ENCODE results near the gene SECTM1.
"Not testable (repeated sequence)": the region's sequence is repeated elsewhere in the genome, so short reads cannot be mapped to it uniquely, and the experiment has no call there.

SECTM1 gene

GRCh38 chr17:82333279-82334171, at the start of gene SECTM1:
Gene SECTM1, minus strand, starts transcription at chr17:82333766. Its CDS starts 6,526 bp downstream, at chr17:82327240.
- no peak for DNase-seq

GRCh38 chr17:82382933-82383255, 49.3 kb upstream of the SECTM1 start:
- no peak for DNase-seq

GRCh38 chr17:82382220-82382932, 48.8 kb upstream of the SECTM1 start:
- not testable (repeated sequence) for DNase-seq

DNA sequence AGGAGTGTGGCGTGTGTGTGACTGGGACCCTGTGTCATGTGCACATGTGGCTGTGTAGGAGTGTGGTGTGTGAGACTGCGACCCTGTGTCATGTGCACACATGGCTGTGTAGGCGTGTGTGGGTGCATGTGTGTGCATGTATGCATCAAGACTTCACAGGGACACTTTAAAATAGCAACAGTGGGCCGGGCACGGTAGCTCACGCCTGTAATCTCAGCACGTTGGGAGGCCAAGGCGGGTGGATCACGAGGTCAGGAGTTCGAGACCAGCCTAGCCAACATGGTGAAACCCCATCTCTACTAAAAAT, 48.1 kb upstream of the SECTM1 start:
- not testable (repeated sequence) for DNase-seq

DNA sequence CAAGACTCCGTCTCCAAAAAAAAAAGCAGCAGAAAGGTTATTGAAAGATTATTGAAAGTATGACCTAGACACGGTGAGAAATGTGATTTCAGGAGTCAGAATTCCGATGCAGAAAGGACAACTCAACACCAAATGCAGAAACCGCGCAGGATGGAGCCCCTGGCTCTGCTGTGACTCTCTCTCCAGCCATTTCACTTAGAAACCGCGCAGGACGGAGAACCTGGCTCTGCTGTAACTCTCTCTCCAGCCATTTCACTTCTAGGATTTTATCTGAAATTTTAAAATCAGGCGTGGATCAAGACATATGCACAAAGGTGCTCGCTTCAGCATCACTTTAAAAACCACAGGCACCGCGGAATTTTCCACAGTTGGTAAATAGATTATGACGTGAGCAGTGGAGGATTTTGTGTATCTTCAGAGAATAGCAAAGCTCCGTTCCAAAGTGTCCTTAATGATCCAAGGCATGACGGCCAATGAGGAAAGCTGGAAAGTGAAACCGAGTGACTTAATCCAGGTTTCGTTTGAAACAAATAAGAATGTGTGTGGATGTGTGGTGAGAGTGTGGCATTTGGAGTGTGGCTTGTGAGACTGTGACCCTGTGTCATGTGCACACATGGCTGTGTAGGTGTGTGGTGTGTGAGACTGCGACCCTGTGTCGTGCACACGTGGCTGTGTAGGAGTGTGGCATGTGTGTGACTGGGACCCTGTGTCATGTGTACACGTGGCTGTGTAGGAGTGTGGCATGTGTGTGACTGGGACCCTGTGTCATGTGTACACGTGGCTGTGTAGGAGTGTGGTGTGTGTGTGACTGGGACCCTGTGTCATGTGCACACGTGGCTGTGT, 47.5 kb upstream of the SECTM1 start:
- no peak for DNase-seq

DNA sequence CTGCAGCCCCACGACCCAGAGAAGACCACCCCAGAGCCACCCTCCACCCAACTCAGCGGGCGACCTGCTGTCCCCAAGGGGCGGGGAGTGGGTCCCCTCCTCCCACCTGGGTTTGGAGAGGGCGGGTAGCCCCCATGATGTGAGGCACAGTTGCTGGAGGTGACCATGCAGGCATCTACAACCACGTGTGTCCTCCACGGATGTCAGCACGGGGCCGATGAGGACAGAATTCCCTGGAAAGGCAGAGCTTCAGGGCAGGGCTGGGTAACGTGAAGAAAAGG, 45.1 kb upstream of the SECTM1 start:
- DNase-seq, result no peak

GRCh38 chr17:82377924-82378740, 44.6 kb upstream of the SECTM1 start:
- DNase-seq, result no peak

DNA sequence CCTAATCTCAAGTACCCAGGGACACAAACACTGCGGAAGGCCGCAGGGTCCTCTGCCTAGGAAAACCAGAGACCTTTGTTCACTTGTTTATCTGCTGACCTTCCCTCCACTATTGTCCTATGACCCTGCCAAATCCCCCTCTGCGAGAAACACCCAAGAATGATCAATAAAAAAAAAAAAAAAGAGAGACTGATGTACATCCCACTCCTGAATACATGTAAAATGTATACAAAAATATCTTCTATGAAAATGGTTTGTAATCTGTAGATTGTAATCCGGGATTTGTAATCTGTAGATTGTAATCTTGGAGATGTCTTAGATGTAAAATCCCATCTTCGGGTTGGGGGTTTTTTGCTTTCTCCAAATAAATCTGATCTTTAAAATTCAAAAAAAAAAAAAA, 43.7 kb upstream of the SECTM1 start:
- not testable (repeated sequence) for DNase-seq

GRCh38 chr17:82376042-82376730, 42.6 kb upstream of the SECTM1 start:
- DNase-seq, result no peak

GRCh38 chr17:82375359-82376041, 41.9 kb upstream of the SECTM1 start:
- DNase-seq, result no peak

DNA sequence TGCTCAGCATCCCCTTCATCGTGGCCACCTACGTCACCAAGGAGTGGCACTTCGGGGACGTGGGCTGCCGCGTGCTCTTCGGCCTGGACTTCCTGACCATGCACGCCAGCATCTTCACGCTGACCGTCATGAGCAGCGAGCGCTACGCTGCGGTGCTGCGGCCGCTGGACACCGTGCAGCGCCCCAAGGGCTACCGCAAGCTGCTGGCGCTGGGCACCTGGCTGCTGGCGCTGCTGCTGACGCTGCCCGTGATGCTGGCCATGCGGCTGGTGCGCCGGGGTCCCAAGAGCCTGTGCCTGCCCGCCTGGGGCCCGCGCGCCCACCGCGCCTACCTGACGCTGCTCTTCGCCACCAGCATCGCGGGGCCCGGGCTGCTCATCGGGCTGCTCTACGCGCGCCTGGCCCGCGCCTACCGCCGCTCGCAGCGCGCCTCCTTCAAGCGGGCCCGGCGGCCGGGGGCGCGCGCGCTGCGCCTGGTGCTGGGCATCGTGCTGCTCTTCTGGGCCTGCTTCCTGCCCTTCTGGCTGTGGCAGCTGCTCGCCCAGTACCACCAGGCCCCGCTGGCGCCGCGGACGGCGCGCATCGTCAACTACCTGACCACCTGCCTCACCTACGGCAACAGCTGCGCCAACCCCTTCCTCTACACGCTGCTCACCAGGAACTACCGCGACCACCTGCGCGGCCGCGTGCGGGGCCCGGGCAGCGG, 41.2 kb upstream of the SECTM1 start:
- DNase-seq, result no peak

DNA sequence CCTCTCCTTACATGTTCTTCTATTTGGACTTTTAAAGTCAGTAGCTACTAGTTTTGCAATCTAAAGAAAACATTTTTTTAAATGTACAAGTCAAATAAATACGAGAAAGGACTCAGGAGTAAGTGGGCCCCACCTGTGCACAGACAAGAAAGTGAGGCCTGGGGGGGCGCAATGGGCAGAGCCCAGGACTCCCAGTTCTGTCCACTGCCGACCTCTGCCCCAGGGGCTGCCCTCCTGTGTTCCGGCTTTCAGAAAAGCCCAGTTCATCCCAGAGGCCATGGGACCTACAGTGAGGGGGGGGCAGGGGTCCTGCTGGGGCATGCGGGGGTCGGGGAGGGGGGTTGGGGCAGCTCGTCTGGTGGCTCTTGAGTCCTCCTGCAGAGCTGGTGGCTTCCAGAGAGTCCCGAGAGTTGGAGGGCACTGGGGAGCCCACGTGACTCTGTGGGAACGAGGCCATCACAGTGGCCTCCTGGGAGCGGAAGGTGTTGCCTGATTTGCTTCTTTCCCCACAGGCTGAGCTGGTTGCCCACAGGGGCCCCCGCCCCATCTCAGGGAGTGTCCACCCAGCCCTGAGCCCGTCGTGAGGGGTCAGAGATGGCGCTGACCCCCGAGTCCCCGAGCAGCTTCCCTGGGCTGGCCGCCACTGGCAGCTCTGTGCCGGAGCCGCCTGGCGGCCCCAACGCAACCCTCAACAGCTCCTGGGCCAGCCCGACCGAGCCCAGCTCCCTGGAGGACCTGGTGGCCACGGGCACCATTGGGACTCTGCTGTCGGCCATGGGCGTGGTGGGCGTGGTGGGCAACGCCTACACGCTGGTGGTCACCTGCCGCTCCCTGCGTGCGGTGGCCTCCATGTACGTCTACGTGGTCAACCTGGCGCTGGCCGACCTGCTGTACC, 40.4 kb upstream of the SECTM1 start:
- no peak for DNase-seq

- not testable (repeated sequence) for DNase-seq
Observed at GRCh38 chr17:82373072-82373452, 39.5 kb upstream of the SECTM1 start.

DNA sequence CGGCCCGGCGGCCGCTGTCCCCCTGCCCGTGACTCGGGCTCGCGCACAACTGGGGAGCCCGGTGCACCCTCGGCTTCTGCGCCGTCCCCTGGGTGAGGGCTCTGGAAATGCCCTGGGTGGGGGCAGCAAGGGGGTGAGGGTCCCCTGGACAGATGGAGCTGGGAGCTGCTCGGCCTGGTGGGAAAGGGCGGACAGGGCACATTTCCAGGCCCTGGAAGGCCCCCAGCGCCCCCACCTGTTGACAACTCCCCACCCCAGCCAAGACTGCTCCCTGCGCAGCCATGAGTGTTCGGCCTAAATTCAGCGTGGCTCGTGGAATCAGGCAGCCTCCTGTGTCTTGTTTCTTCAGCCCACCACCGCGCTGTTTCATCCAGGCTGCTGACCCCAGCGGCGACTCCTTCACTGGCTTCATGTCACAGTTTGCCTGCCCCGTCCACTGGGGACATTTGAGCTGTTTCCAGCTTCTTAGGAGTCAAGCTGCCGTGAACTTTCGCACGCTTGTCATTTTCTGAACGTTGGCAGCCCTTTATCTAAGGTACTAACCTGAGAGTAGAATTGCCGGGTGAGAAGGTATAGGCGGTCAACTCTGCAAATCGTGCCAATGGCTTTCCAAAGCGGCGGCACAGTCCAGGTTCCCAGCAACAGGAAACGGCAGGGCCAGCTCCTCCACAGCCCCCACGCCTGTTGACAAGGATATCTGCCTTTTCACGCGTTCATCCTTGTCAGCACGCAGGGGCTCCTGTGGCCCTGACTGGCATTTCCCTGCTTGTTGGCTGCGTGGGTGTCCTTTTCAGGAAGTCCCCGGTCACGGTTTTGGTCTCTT, 38.9 kb upstream of the SECTM1 start:
- no peak for DNase-seq

DNA sequence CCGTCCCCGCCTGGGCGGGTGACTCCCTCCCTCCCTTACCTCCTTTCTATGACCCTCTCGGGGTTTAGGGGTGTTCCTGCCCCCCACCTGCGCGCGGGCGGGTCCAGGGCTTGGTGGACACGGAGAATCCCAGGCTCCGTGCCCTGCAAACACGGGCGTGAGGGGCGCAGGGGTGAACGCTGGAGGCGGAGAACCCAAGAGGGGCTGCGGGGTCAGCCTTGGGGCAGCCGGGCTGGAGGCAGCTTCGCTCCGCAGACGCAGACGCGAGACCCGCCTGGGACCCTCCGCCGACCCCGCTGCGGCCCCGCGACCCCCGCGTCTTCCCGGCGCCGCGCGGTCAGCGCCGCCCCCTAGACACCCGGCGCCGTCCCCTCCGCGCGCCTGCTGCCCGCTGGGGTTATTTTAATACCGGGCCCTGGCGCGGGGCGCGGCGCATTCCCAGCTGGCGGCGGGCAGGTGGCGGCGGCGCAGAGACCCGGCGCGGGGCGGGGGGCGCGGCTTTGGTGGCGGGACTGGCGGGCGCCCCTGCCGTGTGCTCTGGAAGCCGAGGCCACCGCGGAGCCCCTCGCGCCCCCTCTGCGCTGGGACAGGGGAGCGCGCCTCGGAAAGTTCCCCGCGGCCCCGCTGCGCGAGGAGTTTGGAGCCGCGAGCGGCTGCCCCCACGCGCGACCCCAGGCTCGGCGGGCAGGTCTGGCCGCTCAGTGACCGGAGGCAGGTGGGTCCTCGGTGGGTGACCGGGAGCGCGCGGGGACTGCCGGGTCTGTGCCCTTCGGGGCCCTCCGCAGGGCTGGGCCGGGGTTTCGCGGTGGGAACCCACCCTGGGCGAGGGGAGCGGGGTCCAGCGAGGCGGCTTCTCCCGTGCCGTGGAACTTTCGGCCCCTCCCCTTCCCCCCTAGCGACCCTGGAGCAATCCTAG, 38.0 kb upstream of the SECTM1 start, which contains the start of gene UTS2R:
UTS2R (plus strand) TSS at position 433 of the 916 bp plus-strand sequence. CDS start 2,560 bp downstream, outside the sequence.
- no peak for DNase-seq

GRCh38 chr17:82370471-82371332, 37.1 kb upstream of the SECTM1 start:
- DNase-seq, result no peak

DNA sequence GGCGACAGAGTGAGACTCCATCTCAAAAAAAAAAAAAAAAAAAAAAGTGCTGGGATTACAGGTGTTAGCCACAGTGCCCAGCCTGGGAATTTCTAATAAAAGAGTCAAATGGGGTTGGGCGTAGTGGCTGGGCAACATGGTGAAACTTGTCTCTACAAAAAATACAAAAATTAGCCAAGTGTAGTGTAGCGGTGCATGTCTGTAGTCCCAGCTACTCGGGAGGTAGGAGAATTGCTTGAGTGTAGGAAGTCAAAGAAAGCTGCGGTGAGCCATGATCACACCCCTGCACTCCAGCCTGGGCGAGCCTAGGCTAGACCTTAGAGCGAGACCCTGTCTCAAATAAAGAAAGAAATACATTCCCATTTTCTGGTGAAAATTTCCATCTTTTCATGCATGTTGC, 35.6 kb upstream of the SECTM1 start:
- no peak for DNase-seq
